ENCODE measurements around the gene KCND3.

Gene KCND3

DNA sequence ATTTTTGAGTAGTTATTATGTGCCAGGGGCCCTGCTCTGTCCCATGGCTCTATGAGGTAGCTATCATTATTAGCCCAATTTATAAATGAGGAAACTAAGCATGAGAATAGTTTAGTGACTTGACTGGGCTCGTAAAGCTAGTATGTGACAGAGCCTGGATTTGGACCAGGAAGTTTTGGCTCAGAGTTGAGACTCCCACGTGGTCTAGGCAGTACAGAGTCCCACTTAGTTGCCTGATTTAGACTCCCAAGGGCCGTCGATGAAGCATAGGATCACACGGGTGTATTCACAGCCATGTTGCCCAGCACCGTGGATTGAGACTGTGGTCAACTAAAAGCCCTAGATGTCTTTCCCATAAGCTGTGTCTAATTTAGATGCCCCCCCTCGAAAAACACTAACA lies 152.1 kb downstream of the KCND3 start:
- no peak for DNase-seq

DNA sequence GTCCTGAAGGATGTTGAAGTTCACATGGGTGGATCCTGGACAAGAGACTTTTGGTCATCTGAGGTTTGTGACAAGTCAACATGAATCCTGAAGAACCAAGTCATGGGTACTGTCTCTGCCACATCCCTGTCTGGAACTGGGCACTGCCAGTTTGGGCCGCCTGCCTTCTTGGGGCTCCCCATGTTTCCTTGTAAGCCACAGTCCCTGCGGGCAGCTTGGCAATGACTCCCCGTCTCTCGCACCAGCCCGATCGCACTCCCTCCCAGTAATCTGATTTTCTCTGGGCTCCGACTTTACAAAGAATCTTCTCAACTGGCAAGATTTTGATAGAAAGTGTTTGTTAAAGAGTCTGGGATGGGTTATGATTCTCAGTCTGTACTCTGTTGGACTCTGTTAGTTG lies 153.4 kb downstream of the KCND3 start:
- no peak for DNase-seq

DNA sequence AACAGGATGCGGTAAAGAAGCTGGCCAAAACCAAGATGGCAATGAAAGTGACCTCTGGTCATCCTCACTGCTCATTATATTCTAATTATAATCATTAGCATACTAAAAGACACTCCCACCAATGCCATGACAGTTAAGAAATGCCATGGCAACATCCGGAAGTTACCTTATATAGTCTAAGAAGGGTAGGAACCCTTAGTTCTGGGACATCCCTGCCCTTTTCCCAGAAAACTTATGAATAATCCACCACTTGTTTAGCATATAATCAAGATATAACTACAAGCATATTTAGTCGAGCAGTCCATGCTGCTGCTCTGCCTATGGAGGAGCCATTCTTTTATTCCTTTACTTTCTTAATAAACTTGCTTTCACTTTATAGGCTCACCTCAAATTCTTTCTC lies 154.0 kb downstream of the KCND3 start:
- DNase-seq: no peak

DNA sequence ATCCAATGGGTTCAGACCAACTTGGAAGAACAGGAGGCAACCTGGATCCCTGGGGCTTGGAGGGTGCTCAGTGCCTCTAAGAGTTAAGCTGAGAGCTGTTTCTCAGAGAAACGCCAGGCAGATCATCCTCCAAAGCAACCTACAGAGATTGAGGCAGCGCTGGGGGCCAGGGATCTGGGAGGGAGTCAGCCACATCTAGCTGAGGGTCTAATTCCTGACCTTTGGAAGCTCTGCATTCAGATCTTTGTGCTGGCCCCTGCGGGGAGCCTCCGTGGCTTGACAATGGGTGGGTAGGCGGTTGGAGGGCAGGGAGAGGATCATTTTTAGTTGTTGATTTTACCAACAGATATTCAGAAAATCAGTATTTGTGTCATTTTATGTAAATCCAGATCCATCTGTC lies 154.5 kb downstream of the KCND3 start:
- no peak for DNase-seq

DNA sequence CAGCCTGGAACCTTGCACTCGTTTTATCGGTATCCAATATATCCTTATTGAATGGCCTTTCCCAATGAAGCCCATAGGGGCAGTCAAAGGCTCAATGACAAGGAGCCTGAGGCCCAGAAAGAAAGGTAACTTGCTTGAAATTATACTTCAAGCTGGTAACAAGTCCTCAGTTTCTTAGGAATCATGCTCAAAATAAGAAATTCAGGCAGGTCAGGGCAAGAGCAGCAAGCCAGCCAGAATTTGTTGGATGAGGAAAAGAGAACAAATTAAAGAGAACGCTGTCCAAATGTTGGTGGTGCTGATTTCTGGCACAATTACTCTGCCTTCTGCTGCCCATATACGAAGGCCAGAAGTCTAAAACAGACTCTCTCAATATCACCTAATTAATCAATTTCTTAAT lies 156.1 kb downstream of the KCND3 start:
- no peak for DNase-seq

DNA sequence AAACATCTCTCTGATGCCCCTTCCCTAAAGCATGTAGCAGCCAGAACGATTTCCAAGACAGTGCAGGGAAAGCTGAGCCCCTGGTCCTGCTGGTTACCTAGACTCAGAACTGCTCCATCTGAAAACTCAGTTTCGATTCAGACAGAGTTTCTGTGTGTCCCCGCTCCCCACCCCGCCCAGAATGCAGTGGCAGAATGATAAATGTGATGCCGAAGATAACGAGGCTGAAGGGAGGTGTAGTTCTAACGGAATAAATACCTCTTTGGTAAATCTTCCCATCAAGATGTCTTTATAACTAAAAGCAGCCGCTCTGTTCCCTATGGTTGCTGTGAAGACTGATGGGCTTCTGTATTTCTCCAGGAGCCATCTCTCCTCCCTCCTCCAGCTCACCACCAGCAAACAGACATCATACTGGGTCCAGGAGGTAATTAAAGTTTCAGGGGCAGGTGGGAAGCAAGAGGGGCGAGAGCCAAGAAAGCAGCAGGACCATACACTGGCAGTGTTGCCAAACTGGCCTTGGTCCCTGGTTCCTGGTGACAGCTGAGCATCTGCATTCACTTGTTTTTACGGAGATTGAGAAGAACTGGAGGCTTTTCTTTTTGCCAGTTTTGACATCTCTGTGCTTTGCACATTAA lies 156.8 kb downstream of the KCND3 start:
- no peak for DNase-seq

DNA sequence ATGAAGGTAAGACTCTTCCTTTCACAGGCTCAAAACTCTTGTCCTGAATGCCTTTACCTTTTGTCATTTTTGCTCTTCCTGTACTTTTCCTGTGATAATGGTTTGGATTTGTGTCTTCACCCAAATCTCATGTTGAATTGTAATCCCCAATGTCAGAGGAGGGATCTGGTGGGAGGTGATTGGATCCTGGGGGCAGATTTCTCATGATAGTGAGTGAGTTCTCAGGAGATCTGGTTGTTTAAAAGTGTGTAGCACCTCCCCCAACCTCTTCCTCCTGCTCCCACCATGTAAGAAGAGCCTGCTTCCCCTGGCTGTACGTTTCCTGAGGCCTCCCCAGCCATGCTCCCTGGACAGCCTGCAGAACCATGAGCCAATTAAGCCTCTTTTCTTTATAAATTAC lies 158.3 kb downstream of the KCND3 start:
- no peak for DNase-seq

DNA sequence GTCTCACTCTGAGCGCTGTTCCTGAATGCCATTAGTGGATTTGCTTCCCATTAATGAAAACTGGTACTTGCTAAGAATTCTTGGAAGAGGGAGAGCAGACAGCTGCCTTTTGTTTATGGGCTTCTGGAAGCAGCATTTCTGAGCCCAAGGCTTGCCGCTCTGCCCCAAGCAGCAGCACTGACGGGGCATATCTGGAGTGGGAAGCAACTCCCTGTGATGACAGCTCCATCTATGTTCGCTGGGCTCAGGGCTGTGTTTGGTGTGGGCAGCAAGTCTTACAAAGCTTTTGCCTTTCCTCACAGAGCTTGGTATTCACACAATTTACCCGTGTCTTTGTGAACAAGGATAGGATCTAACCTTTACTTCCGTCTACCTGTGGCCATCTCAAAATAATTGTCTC lies 161.5 kb downstream of the KCND3 start:
- DNase-seq: no peak

DNA sequence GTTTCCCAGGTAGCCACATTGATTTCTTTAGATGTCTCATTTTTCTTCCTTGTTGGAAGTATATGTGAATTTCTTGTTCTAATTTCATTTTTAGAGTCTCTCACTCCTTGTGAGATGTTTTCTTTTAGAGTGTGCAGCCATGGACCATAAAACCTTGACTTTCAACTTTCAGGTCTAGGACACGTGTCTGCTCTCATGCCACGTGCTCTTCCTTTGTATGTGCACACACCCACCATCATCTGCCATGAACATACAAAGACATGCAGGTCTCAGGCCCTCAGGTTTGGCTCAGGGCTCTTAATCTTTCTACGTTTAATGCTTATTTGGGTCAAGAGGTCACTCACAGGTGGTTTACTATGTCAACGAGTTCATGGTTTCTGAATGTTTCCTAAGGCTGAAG lies 163.2 kb downstream of the KCND3 start:
- no peak for DNase-seq

DNA sequence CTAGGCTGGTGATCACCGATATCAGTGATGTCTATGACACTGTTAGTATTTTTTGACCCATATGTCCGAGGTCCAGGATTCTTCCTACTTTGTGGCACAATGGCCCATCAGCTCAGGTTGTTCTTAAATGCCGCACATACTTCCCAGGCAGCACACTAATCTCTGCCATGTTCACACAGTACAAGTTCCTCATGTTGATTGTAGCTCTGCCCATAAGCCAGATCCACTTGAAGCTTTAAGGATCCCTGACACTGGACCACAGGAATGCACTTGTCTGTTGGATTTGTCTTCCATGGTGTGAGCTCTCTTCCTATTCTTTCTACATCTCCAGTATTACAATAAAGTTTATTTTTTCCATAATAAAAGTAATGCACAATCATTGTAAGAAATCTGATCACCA lies 164.3 kb downstream of the KCND3 start:
- no peak for DNase-seq

DNA sequence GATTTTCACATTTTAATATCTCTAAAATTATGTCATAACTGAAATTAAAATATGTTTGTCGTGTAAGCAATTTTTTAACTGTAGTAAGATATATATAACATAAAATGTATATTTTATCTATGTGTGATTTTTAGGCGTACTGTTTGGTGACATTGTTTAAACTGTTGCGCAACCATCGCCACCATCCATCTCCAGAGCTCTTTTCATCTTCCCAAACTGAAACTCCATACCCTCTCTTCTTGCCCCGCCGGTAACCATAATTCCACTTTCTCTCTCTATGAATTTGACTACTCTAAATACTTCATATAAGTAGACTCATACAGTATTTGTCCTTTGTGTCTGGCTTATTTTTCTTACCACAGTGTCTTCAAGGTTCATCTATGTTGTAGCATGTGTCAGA lies 167.3 kb downstream of the KCND3 start:
- DNase-seq: no peak

DNA sequence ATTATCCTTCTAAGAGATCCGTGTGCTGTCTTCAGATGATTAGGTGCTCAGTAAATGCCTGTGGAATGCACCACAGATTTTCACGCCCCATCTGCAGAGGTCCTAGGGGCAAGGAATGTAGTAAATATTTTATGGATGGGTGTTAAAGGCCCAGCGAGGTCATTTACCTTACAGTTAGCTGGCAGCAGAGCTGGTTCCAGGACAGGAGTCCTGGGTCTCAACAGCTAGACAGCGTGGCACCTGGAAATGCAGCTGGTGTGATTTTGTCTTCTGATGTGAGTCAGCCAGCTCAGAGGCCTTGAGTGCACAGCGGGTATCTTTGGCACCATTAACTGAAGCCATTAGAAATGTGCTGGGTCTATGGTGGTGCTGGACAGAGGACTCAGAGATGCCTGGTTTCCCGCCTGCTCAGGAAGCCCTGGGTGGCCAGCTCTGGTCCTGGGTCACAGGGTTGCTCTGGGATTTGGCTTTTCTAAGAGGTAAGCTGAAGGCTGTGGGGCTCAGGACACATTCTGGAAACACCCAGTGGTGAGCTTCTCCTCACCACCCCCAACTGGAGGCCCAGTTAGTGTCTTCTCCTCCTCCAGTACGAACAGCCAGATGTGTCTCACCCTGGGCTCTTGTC lies 168.2 kb downstream of the KCND3 start:
- DNase-seq: no peak

DNA sequence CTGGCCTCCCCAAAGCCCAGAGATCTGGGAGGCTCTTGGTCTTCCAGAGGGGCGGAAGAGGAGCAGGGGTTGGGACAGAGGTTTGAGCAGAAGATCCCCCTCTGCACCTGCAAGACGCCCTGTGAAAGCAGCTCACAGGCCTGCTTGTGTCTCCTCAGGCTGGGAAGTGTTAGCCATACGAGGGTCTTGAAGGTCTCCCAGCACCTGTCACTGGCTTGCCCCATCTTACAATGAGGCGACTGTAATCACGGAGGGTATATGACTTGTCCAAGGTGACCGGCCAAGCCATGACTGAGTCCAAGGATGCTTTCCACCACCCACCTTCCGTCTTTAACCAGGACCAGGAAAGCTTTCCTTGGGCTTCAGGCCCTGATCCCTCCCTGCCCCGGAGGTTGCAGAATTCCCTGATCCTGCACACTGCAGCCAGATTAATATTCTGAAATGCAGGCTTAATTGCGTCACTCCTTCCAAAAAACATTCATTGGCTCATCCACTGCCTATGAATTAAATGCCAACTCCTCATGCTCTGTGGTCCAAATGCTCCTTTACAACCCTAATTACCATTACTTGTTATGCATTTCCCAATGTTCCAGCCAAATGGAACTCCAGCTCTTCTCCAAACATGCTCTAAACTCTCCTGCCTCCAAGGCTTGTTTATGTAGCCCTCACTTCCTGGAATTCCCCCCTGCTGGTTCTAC lies 169.8 kb downstream of the KCND3 start:
- no peak for DNase-seq

DNA sequence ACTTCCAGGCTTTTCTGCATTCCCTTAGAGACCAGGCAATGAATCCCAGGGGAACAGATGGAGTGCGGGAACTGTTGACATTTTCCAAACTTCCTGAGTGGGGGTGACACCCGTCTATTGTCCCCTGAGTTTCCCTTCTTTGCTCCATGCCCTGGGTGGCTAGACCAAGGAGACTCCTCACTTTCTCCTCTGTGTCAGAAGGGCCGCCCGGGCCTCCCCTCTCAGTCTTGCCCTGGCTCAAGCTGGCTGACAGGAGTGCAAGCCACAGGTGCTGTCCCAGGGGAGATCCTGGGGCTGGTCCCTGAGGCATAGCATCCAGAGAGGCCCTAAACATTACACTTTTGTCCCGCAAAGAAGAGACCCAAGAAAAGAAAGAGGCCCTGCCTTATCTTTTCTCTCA lies 170.9 kb downstream of the KCND3 start:
- DNase-seq: no peak

DNA sequence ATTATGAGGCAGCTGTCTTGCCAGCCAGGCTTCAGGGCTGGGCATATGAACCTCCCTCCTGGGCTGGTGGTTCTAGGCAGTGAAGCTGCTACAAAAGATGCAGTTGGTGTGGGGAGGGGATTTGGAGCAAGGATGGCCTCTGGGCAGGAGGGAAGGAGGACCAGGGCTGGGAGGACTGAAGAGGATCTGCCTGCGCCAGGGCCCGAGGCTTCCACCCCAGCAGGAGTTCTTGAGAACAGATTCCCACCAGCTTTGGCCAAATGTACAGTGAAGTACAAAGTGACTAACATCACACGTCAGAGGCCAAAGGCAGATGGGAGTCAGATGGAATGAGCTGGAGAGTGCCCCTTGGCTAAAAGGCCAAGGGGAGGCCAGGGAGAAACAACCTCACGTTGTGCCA lies 171.4 kb downstream of the KCND3 start:
- DNase-seq: no peak

DNA sequence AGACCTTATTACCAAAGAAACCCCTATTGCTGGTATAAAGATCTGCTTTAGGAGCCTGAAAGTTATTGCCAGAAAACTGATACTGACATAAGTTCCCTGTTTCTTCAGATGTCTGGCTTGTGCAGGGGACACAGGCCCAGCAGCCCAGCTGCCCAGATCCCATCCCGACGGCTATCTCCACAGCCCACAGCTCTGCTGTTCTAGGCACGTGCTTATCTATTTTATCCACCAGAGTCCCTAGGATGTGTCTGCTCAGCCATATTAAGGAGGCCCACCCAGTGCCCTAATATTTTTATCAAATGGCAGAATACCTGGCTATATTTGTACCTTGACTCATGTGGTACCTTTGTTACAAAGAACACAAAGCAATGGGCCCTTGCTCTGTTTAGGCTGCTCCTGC lies 174.8 kb downstream of the KCND3 start:
- peak; percentile 72 for DNase-seq

DNA sequence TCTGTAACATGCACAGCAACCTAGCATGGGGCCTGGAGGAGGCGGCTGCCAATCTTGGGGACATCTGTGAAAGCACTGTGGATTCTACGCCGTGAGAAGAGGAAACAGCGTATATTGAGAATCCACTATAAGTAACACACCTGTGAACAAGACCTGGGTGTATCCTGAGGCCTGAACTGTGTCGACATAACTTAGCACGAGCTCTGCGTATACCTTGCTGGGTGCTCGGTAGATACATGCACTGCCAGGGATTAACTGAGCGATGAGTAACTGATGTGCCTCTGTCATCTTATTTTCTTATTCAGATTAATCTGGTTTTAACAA lies 175.2 kb downstream of the KCND3 start:
- no peak for DNase-seq

DNA sequence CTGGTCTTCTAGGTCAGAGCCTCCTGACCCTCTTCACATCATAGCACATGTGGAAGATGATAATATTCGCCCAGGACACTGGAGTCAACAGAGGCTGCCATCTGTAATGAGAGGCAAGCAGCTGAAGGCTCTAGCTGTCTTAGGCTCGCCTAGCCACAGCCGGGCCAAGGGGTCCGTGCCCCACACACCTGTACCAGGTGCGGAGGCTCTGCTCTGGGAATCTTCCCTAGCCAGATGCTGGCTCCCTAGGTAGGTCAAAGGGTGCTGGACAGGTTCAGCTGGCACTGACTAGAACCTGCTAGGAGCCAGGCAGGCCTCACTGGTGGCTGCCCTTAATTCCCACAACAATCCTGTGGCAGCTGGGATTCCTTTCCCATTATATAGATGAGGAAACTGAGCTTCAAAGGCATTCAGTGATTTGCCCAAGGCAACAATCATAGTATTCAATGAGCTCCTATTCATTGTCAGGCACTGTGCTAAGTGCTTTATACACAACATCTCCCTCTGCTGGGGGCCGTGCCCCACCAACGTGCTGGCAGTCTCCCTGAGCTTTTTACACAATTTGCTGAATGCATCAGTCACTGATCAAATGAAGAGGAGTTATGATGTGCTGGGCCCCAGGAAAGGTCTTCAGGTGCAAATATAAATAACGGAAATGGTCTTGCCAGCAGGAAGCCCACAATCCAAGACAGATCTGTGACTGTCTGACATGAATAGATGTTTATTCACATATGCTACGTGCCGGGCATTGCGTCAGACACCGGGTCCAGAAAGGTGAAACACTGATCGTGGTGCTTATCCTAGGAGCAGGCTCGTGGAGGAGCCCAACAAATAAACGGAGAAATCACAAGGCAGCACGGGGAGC lies 175.8 kb downstream of the KCND3 start:
- DNase-seq: peak; percentile 20

DNA sequence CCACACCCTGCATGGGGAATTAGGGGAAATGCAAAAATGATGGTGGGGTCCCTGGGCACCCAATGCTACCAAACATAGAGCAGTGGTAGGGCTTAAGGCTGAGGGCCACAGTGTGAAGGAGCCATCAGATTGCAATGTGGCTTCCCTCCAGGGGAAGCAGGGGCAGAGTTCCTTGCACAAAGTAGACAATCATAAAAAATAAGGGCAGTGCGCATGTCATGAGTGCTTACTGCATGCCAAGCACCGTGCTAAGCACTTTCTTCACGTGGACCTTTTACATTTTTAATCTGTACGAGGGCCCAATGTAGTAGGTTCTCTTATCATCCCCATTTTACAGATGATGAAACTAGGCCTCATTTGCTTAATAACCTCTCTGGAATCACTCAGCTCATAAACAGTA lies 177.2 kb downstream of the KCND3 start:
- DNase-seq: no peak

DNA sequence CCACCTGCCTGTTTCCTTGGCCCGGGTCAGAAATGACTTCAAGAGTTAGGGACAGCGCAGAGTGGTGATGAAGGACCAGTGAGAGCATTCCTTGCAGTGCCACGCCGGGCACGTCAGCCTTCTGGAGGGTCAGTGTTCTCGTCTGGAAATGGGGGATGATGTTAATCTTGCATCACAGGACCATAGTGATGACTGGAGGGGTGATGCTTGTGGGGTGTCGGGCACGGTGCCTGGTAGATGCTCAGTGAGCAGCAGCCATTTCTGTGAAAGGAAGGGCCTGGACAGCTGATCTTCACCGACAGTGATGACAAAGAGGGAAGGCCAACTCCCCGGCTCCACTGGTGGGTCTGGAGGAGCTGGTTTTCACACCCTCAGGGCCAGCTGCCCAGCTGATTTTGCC lies 177.6 kb downstream of the KCND3 start:
- no peak for DNase-seq

DNA sequence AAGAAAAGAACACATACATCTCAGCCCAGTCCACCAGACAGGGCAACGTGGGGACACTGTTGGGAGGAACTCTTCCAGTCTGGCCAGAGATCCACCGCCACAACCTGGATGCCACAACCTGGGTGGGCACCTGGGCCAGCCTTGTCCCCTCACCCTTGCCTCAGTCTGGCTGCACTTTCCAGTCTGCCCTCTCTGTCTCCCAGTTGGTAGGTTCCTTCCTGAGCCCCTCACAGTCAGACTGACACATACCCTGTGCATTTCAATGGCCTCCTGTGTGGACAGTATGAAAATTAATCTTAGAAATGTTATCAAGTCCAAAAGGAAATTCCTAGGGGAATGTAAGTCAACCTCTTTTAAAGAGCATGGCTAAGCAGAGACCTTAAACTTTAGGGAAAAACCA lies 184.2 kb downstream of the KCND3 start:
- DNase-seq: no peak

DNA sequence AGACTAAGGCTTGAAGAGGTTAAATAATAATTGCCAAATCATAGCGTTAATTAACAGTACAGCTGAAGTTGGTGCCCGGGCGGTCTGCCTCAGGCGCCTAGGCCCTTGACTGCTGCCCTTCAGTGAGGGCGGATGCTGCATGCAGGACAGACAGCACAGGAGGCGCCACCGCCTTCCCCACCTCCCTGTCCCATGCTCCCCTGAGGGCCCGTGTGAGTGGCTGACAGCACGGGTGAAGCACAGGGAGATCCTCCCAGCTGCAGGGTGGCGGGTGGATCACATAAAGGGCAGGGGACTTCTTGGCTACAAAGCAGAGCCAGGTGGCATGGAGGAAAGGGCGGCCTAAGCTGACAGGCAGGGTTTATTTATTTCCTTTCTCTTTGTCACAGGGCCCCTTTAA lies 184.7 kb downstream of the KCND3 start:
- DNase-seq: no peak

DNA sequence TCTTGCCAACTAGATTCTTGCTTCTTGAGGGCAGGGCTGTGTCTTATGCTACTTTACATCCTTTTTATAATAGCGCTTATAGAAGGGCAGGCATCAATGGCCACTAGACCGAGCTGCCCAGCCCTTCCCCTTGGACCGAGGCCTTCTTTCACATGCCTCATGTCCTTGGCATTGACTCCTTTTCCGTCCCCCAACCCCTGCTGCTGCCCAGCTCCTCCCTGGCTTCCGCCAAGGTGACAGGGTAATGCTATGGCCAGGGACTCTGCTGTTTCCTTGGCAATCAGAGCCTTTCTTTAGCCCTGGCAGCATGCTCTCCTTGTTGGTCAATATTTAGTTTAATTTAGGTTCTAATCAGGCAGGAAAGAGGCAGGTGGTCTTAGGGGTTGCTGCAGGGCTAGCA lies 185.5 kb downstream of the KCND3 start:
- no peak for DNase-seq

DNA sequence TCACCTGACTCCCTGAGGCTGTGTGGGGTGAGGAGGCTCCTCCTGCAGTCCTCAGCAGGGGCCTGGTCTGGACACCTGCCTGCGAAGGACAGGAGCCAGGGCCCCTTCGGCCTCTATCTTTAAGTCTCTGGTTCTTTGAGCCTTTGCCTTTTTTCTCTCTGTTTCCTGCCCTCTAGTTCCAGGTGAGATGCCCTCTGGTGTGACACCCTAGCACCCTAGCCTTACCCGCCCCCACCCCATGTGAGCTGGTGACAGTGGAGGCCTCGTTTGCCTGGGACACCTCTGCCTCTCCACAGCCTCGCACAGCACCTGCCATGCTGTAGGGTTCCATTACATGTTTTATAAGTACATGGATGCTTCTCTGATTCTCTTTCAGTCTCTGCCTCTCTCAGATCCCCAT lies 186.5 kb downstream of the KCND3 start:
- DNase-seq: no peak
